ENCODE results near the gene MPPE1.
A peak's percentile ranks its signal among the peaks of the same experiment; 100 is the strongest.
"Not testable (repeated sequence)": the region's sequence is repeated elsewhere in the genome, so short reads cannot be mapped to it uniquely, and the experiment has no call there.

The MPPE1 gene

DNA sequence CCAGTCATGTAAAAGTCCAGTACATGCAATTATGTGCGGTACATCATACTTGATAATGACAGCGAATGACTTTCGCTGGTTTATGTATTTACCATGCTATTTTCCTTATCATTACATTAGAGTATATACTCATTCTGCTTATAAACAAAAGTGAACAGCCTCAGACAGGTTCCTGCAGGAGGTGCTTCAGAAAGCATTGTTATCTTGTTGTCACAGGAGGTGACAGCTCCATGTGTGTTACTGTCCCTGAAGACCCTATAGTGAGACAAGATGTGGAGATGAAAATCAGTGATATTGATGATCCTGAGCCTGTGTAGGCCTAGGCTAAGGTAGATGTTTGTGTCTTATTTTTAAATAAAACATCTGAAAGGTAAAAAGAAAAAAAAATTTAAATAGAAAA lies 15.3 kb upstream of the MPPE1 start:
- no peak for DNase-seq

DNA sequence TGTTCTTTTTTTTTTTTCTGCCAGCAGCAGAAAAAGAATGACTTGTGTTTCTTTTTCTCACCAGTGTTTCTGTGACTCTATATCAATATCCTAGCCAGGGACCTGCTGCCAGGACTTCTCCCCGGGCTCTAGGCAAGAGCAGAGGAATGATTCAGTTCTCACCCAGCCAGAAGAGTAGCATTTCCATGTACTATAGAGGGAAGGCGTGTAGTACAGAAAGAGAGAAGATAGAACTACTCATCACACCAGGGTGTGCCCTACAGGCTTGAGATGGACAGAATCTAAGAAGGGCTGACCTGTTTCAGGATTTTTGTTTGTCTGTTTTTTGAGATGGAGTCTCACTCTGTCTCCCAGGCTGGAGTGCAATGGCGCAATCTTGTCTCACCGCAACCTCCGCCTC lies 11.4 kb upstream of the MPPE1 start:
- DNase-seq = not testable (repeated sequence)

DNA sequence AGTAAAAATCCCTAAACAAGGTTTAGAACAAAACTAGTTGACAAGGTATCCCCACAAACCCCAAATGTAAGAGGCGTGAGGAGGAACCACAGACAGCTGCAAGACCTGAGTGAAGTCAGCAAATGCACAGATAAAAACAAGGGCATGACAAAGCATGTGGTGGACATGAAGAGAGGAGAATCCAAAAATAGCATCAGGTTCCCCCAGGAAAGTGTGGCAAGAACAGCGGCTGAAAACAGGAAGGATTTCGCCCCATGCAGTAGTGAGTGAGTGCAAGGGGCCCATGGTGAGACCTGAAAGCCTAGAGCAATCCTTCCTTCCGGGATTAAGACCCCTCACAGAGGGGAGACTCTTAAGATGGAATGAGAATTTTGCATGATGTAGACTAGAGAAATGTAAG lies 8.8 kb upstream of the MPPE1 start:
- DNase-seq = peak; percentile 68

GRCh38 chr18:11909591-11910026 lies 1.5 kb upstream of the MPPE1 start:
- no peak for DNase-seq

GRCh38 chr18:11909061-11909455 lies 941 bp upstream of the MPPE1 start:
- no peak for DNase-seq

- no peak for DNase-seq
These were observed 917 bp downstream of the MPPE1 start for GRCh38 chr18:11906926-11907874.

- DNase-seq = no peak
These were observed 1.9 kb downstream of the MPPE1 start for GRCh38 chr18:11906176-11906575.

DNA sequence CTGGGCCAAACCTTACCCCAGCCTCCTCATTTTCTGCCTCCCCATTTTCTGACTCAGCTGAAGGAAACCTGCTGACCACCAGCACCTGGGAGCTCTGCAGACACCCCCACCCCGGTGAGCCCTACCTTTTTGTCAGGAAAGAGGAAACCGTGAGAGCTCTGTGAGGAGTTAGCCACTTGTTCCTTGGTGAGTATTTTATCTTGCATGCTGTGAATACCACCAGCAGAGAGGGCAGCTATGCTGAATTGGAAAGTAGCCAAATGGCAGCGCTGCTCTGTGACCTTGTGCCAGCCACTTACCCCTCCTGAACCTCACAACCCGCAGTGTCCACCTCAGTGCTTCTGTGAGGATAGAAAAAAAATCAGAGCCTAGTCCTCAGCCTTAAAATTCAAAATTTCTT lies 2.5 kb downstream of the MPPE1 start:
- DNase-seq = no peak

DNA sequence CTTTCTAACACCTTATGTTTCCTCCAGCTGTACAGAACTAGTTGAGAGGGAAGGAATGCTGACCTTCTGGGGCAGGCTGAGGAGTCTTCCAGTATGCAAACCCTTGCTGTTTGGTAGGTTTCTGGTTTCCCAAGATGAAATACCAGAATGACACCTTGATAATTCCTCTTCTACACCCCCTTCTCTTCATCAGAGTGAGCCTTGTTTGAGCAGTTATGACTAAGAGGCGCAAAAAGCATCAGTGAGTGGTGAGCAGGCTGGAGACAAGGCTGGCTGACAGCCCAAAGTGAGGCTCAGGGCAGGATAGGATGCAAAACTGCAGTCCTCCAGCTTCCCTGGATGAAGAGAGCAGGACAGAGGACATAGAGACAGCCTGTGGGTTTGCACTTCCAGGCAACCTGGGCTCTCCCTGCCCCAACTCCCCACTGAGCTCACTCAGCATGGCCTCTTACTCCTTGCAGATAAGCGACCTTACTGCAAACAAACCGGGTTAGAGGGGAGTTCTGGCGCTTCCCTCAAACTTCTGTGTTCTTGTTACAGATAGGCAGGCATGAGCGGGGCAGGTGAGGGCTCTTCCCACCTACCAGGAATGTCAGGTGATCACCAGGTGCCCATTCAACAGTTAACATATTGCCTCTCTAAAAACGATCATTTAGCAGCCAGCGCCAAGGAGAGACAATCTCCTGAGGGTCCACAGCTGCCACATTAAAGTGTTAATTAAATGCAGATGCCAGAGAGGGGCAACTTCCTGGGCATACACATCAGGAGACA lies 5.4 kb downstream of the MPPE1 start:
- no peak for DNase-seq

DNA sequence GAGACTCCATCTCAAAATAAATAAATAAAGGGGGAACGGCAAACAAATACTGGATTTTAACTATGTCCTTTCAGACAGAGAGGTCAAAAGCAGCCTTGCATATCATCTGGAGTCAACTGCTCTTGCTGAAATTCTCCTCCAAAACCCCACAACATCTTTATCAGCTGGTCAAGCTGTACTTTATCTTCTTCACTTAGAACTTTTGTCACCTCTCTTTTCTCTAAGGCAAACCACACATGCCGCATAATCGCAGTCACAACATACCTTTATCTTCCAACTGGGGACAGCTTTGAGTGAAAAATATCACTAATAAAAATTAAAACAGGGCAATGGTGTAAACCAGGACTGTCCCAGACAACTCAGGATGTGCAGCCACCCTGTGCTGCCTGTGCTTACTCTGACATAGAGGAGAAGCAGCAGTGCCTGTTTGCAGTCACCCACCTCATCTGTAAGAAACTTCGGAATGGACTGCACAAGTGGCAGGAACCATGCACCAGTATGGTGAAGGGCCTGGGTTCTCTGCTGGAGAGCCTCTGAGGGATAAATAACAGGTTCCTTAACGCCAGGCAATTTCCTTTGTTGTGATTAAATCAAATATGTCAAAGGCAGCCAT lies 6.2 kb downstream of the MPPE1 start:
- no peak for DNase-seq

- no peak for DNase-seq
These were observed 9.1 kb downstream of the MPPE1 start for GRCh38 chr18:11899063-11899462.

GRCh38 chr18:11897781-11898180 lies 10.3 kb downstream of the MPPE1 start:
- DNase-seq = no peak

DNA sequence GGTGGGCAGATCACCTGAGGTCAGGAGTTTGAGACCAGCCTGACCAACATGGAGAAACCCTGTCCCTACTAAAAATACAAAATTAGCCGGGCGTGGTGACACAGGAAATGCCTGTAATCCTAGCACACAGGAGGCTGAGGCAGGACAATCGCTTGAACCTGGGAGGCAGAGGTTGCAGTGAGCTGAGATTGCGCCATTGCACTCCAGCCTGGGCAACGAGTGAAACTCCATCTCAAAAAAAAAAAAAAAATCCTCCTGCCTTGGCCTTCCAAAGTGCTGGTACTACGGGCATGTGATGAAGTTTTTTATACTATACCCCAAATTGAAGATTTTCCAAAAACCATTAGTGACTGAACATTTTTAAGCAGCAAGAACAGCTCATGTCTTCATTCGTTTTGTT lies 15.7 kb downstream of the MPPE1 start:
- DNase-seq = not testable (repeated sequence)

- DNase-seq = no peak
These were observed 16.4 kb downstream of the MPPE1 start for GRCh38 chr18:11891737-11892136.

DNA sequence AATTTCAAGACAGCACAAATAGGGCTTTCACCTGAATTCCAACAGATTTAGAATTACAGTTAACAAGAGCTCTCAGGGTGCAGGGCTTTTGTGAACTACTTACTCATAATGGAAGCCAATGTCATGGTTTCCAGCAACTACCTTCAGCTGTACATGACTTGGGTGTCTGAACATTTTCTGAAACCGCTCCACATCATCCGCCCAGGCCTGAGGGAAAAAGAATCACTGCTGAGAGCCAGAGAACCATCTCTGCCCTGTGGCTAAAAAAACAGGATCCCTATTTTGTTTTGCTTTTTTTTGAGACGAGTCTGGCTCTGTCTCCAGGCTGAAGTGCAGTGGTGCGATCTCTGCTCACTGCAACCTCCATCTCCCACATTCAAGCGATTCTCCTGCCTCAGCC lies 18.8 kb downstream of the MPPE1 start:
- no peak for DNase-seq

DNA sequence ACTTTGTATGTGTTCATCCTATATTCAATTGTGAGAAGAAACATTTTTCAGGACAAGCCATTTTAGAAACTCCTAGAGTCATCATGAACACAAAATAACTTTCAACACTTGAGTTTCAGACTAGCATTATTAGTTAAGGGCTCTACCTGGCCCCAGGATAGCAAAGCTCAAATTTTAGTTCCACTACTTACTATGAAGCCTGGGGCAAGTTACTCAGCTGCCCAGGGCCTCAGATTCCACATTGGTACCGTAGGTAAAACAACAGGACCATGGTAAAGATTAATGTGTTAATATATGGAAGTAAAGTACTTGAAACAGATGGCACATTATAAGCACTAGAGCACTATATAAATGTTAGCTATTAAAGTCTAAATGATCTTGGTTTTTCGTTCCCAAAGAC lies 19.4 kb downstream of the MPPE1 start:
- DNase-seq = no peak

DNA sequence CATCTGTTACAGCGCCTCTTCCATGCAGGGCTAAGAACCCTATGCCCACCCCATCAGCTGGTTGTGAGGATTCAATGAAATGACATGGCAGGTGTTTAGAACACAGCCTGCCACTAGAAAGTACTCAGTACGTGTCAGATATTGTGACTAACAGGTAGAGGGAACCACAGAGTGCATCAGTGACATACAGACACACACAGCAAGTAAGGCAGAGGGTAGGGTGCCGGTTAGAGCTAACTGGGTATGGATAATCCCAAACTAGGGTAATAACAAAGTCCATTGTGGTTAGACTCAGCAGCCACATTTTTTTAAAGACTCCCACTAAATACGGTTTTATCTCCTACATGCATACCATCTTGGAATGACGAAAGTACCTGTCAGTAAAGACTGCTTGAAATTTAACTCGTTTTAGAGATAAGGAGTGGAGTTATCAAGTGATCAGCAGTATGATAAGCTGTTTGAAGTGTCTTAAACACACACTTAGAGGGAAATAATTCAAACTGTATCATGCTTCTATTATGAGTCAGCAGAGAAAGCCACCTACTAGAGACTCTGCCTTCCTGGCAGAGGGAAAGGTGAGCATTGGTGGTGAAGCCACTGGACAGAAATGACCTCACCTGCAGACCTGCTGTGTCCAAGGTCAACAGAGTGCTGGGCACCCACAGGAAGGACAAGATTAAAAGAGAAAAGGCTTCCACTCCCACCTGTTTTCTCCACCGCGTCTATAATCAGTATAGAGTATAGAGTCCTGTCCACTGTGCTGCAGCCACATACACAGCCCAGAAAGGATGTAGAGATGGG lies 20.6 kb downstream of the MPPE1 start:
- DNase-seq = no peak

DNA sequence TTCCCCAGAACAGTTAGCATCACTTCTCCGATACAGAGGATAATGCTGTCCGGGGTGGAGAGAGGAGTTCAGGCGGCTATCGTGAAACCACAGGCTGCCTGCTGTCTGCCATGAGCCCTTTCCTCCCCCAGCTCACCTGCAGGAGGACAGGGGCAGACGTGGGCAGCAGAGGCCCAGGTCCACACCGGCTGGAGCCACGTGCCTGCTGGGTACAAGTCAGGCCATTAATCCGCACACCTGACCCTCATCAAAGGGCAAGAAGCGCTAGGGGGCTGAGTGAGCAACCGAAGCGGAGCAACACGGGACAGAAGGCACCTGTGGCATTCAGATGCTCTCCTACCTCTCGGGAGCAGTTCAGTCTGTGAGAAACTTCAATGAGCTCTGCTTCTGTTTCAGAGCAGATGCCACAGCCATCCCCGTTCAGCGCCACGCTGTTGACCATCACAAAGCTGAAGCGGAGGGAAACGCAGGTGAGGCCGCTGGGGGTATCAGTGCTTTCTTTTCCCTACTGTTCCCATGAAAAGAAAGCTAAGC lies 21.5 kb downstream of the MPPE1 start:
- DNase-seq = no peak

DNA sequence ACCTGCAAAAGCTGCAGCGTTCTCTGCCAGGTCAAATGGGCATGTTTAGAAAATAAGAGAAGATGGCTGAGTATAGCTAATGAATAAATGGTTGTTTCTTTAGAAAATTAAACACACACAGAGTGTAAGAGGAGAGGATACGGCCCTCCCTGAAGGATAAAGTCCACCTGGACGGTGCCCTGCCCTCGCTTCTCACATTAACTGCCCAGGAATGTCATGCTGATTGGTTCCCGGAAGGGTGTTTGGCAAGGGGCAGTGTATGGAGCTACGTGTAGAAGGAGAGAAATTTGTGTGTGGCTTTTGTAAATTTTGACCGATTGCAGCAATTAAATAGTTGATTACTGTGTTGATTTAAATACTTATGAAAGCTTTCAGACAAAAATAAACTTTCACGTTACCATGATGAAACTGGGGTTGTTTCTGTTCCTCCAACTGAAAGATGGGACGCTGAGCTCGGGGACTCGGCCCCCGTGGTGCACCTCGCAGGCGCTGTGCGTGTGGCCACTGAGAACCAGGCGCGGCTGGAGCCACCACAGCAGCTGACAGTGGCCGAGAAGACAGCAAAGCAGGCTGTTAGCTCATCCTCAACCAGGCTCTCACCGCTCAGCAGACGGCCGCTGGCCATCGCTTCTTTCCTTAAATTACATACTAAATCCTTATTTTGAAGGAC lies 22.7 kb downstream of the MPPE1 start:
- no peak for DNase-seq

DNA sequence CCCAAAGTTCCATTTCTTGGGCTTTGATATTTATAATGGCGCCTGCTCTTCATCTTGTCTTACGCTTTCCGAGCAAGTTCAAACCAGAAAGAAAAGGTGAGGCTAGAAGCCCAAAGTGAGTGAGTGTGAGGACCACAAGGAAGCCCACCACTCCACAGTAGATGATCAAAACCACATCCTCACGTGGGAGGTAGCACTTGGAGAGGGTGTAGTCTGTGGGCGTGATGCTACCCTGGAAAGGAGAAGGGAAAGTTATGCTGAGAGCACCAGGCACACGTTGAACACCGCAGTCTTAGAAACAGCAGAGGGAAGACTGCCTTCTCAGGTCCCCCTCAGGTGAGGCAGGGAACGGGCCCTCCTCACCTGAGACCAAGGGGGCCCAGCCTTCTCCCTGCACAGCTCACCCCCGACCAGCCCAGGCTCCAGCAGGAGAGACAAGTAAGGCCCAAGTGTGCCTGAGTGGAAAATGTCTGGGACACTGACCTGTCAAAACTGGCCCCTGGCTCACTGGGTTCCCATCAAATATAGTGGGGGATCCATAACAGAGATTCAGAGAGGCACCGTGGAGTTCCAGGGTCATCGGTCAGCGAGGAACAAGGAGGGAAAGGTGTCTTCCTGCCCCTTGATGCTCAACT lies 23.6 kb downstream of the MPPE1 start:
- DNase-seq = no peak

DNA sequence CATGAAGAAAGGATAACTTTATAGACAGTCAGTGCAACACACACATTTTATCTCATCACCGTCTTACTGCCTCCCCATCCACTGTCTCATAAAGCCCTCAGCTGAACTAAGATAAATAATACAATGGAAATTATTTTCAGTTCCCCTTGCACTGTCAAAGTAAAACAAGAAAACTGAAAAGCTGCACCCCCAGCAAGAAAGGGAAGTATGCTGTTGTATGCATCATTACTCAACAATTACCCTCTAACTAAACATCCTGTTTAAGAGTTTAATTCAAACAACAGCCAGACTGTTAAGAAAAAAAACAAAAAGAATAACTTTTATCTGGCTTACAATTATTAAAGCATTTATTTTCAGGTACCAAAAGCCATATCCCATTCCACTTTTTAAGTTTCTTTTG lies 25.0 kb downstream of the MPPE1 start:
- DNase-seq = no peak
